Lung (tissue), 12 donors: ENCODE data around the gene C12orf60. TPM values are rescaled to one million over a fixed set of nuclear protein-coding genes. Genes with fewer than 3 reads are reported as not detected.

ENCODE experiments used
- ATAC-seq: fragments of 200-7000 bp; cut with Tn5 transposase; one replicate; pipeline ENCODE4 v1.9.1; 2020; ENCODE audit warnings: moderate number of reproducible peaks; ENCODE audit not compliant: insufficient read depth, low FRiP score
- DNase-seq, 3 donors: peaks; one replicate each; pipeline ENCODE4 v3.0.0-alpha.2; 2013 to 2017
- H3K27ac ChIP-seq, 2 donors: one replicate each; pipeline ENCODE4 v1.5.1; 2013; ENCODE audit warnings: mild to moderate bottlenecking in 2 of 2, moderate library complexity in 2 of 2, control low read depth in 1 of 2, inconsistent platforms in 1 of 2, low read depth in 1 of 2, low read length in 1 of 2
- H3K27me3 ChIP-seq, 3 donors: one replicate each; pipeline ENCODE4 v1.5.1; 2013; ENCODE audit warnings: low read length in 2 of 3; ENCODE audit not compliant: control insufficient read depth in 3 of 3, insufficient read depth in 3 of 3
- H3K36me3 ChIP-seq, 4 donors: one replicate each; pipeline ENCODE4 v1.5.1; 2013; ENCODE audit warnings: low read length in 4 of 4, mild to moderate bottlenecking in 1 of 4, moderate library complexity in 1 of 4; ENCODE audit not compliant: control insufficient read depth in 4 of 4, insufficient read depth in 4 of 4
- H3K4me1 ChIP-seq, 5 donors: one replicate each; pipeline ENCODE4 v1.5.1; 2013; ENCODE audit warnings: low read length in 5 of 5, mild to moderate bottlenecking in 2 of 5, moderate library complexity in 1 of 5; ENCODE audit not compliant: control insufficient read depth in 5 of 5, insufficient read depth in 5 of 5
- H3K4me3 ChIP-seq: one replicate; pipeline ENCODE4 v1.5.1; 2013; ENCODE audit warnings: mild to moderate bottlenecking, control low read depth, moderate library complexity
- H3K9ac ChIP-seq, 2 donors: one replicate each; pipeline ENCODE4 v1.5.1; 2013; ENCODE audit warnings: low read length in 2 of 2, control low read depth in 1 of 2; ENCODE audit not compliant: insufficient read depth in 1 of 2
- H3K9me3 ChIP-seq, 4 donors: one replicate each; pipeline ENCODE4 v1.5.1; 2013; ENCODE audit warnings: low read length in 3 of 4, mild to moderate bottlenecking in 1 of 4, moderate library complexity in 1 of 4; ENCODE audit not compliant: control insufficient read depth in 4 of 4, insufficient read depth in 3 of 4
- WGBS, 2 donors: extraction: QIAGEN DNeasy Blood & Tissue Kit; methylation state at CpG; one replicate each; pipeline ENCODE4 v1.1.7; 2013; 5-methylcytosine and 5-hydroxymethylcytosine counted together
- polyA plus RNA-seq, 2 donors: library from polyadenylated mRNA; stranded (reverse); fragments of 200-250 nt; gene quantifications; one replicate each; pipeline ENCODE4 v1.2.1, GENCODE V29; 2013
- total RNA-seq, 2 donors: library from RNA; depleted of rRNA in 1 of 2; stranded (reverse); fragments of >200 nt in 1 of 2; gene quantifications; one replicate each; pipeline ENCODE4 v1.2.1, GENCODE V29; 2014 to 2021
- TF ChIP-seq, protein P1 (sequence below): IDR thresholded peaks from 2 replicates; pipeline ENCODE4 v1.5.1; 2012; ENCODE audit warnings: mild to moderate bottlenecking; ENCODE audit errors: control extremely low read depth, extremely low read depth
- donor health status: control.
- donor health status: control.
- donor health status: Bipolar disorder and iron deficiency.
- donor health status: healthy.
- donor health status: DM: yes; HTN: yes; CAD: no.

The C12orf60 gene
- total and polyA plus RNA-seq, 4 donors = 0.55 to 2.4 (median 0.79) TPM

DNA sequence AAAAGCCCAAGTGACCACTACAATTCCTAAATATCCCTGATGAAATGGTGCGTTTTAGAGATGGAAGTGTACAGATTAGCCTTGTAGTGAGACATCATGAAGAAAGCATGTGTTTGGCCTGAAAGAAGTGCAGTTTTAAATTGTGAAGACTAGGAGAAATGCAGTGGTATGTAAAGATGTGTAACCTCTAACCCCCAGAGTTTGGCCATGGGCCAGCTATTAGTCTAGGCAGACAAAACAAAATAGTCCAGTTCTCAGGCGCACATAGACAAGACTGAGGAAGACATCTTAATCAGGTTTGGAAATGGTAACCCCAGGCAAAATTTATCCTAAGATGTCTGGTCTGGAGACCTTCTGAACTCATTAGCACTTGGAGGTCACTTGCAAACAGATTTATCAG, 23.6 kb upstream of the C12orf60 start:
- peaks cover 1 to 21% (median 7%) of the 10 kb centered on the region in 5 donors for H3K4me1 ChIP-seq
- H3K9me3 ChIP-seq = no peaks in the 10 kb centered on the region
- ATAC-seq (no peak), DNase-seq (peak in 1 of 3 donors; percentile 22)
- no peak overlapping the region for H3K9ac ChIP-seq
- H3K4me3 ChIP-seq = no peak overlapping the region
- no peak overlapping the region for H3K27ac ChIP-seq
- TF ChIP-seq, protein P1, sequence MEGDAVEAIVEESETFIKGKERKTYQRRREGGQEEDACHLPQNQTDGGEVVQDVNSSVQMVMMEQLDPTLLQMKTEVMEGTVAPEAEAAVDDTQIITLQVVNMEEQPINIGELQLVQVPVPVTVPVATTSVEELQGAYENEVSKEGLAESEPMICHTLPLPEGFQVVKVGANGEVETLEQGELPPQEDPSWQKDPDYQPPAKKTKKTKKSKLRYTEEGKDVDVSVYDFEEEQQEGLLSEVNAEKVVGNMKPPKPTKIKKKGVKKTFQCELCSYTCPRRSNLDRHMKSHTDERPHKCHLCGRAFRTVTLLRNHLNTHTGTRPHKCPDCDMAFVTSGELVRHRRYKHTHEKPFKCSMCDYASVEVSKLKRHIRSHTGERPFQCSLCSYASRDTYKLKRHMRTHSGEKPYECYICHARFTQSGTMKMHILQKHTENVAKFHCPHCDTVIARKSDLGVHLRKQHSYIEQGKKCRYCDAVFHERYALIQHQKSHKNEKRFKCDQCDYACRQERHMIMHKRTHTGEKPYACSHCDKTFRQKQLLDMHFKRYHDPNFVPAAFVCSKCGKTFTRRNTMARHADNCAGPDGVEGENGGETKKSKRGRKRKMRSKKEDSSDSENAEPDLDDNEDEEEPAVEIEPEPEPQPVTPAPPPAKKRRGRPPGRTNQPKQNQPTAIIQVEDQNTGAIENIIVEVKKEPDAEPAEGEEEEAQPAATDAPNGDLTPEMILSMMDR = no peak
- peaks cover 0 to 9% (median 0%) of the 10 kb centered on the region in 4 donors for H3K36me3 ChIP-seq
- WGBS, 2 donors = 95 to 99% methylated on average over 2 of the region's 2 CpGs
- no peaks in the 10 kb centered on the region for H3K27me3 ChIP-seq

DNA sequence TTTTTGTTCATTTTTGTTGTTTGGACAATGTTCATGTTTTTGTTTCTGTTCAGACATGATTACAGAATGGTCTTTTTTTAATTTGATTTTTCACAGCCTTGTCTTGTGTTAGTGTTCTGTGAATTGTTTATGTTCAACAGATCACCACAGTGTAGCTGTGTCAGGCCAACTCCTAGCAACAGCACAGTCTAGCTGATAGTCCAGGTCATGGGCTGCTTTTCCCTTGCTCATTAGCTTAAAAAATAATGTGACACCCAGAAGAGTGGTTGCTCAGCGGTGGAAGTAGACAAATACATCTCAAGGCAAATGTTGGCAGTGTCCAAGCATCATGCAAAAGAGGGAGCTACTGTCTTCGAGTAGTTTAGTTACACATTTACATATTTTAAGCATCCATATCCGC, 22.6 kb upstream of the C12orf60 start:
- no peaks in the 10 kb centered on the region for H3K27me3 ChIP-seq
- 85 to 87% methylated on average over 3 of the region's 3 CpGs for WGBS, 2 donors
- H3K36me3 ChIP-seq = peaks cover 0 to 12% (median 3%) of the 10 kb centered on the region in 4 donors
- no peak overlapping the region for H3K27ac ChIP-seq
- no peak overlapping the region for H3K4me3 ChIP-seq
- no peak for ATAC-seq
- no peak for DNase-seq
- H3K4me1 ChIP-seq = peaks cover 1 to 12% (median 4%) of the 10 kb centered on the region in 5 donors
- no peak overlapping the region for H3K9ac ChIP-seq
- TF ChIP-seq, protein P1 = no peak
- no peaks in the 10 kb centered on the region for H3K9me3 ChIP-seq

DNA sequence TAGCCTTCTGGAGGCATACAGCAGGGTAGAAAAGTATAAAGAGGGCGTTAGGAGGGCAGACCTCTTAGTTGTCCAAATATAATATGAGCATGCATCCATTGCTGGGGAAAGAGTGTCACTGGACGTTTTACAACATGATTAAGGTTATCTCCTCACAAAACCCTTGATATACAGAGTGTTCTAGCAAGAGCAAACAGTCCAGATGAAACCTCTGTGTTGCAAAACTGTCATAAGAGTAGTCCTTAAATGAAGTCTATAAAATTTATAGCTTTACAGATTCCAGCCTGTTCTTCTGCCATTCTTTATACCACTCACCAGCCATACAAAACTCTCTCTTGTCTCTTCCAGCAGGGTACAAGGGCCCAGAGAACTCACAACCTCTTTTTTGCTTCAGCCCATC, 21.9 kb upstream of the C12orf60 start:
- Histone ChIP-seq H3K9me3 (no peaks in the 10 kb centered on the region), H3K4me1 (peaks cover 0 to 9% (median 1%) of the 10 kb centered on the region in 5 donors), H3K27me3 (no peaks in the 10 kb centered on the region), H3K9ac (no peak overlapping the region), H3K36me3 (peaks cover 0 to 13% (median 3%) of the 10 kb centered on the region in 4 donors), H3K27ac (no peak overlapping the region), H3K4me3 (no peak overlapping the region)
- TF ChIP-seq, protein P1 = no peak
- DNase-seq = no peak
- no peak for ATAC-seq
- 72 to 82% methylated on average over 2 of the region's 2 CpGs for WGBS, 2 donors

DNA sequence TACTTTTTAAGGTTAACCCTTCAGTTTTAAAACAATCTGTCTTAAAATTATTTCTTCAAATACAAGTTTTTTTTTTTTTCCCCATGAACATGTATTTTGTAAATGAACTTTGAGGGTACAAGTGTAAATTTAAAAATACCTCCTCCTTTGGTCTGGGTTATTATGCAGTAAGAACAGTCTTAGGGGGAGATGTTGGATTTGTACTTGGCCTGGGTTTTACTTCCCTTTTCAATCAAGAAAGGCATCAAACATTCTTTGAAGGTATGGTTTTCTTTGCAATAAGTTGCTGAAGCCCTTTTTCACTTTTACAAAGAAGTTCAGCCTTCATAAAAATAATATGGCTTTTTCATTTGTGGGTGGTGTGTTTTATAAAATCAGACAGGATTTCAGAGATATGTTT, 20.7 kb upstream of the C12orf60 start:
- no peaks in the 10 kb centered on the region for H3K27me3 ChIP-seq
- DNase-seq = no peak
- H3K27ac ChIP-seq = no peak overlapping the region
- no peaks in the 10 kb centered on the region for H3K9me3 ChIP-seq
- peaks cover 4 to 17% (median 8%) of the 10 kb centered on the region in 4 donors for H3K36me3 ChIP-seq
- no peak overlapping the region for H3K4me3 ChIP-seq
- H3K9ac ChIP-seq = no peak overlapping the region
- peaks cover 0 to 4% (median 0%) of the 10 kb centered on the region in 5 donors for H3K4me1 ChIP-seq
- ATAC-seq = no peak
- TF ChIP-seq, protein P1 = no peak
